GM23338 (cell line): ENCODE results near the gene ASRGL1. TPM values are rescaled to one million over a fixed set of nuclear protein-coding genes. Genes with fewer than 3 reads are reported as not detected.

ENCODE experiments used
- ATAC-seq: fragments of 200-7000 bp; cut with Tn5 transposase; 3 replicates; pipeline ENCODE4 v1.9.1; 2020
- DNase-seq: peaks from one replicate; pipeline ENCODE4 v3.0.0-alpha.2; 2015; ENCODE audit warnings: low spot score
- H2AFZ ChIP-seq: fragments of 200-600 bp; sonication (generic); 2 replicates; pipeline ENCODE4 v1.8.0; 2016; ENCODE audit warnings: antibody characterized with exemption, mild to moderate bottlenecking, moderate library complexity
- H3F3A ChIP-seq: fragments of 200-600 bp; sonication (generic); replicated peaks from 2 replicates; pipeline ENCODE4 v1.8.0; 2017; ENCODE audit warnings: antibody characterized with exemption, mixed run types, low read depth
- H3K27ac ChIP-seq: fragments of 200-600 bp; sonication (generic); 2 replicates; pipeline ENCODE4 v1.6.1; 2016; ENCODE audit warnings: low read depth
- H3K27me3 ChIP-seq: fragments of 200-600 bp; sonication (generic); 2 replicates; pipeline ENCODE4 v1.8.0; 2016; ENCODE audit warnings: mild to moderate bottlenecking, mixed run types, moderate library complexity; ENCODE audit not compliant: insufficient read depth
- H3K36me3 ChIP-seq: fragments of 200-600 bp; sonication (generic); 2 replicates; pipeline ENCODE4 v1.8.0; 2016; ENCODE audit warnings: mild to moderate bottlenecking; ENCODE audit not compliant: insufficient read depth
- H3K4me1 ChIP-seq: fragments of 200-600 bp; sonication (generic); 2 replicates; pipeline ENCODE4 v1.8.0; 2016; ENCODE audit warnings: mild to moderate bottlenecking, moderate library complexity; ENCODE audit not compliant: insufficient read depth
- H3K4me2 ChIP-seq: fragments of 200-600 bp; sonication (generic); 2 replicates; pipeline ENCODE4 v1.7.1; 2017; ENCODE audit warnings: mixed run types
- H3K4me3 ChIP-seq: fragments of 200-600 bp; sonication (generic); 2 replicates; pipeline ENCODE4 v1.6.1; 2016; ENCODE audit warnings: mixed run types
- H3K79me2 ChIP-seq: fragments of 200-600 bp; sonication (generic); replicated peaks from 2 replicates; pipeline ENCODE4 v1.8.0; 2017; ENCODE audit warnings: mild to moderate bottlenecking; ENCODE audit not compliant: insufficient read depth
- H3K9me2 ChIP-seq: fragments of 200-600 bp; sonication (generic); 2 replicates; pipeline ENCODE4 v1.8.0; 2017; ENCODE audit not compliant: insufficient read depth
- H4K20me1 ChIP-seq: fragments of 200-600 bp; sonication (generic); replicated peaks from 2 replicates; pipeline ENCODE4 v1.8.0; 2017; ENCODE audit warnings: mild to moderate bottlenecking; ENCODE audit not compliant: insufficient read depth
- H3K27ac Mint-ChIP-seq: 2 replicates; pipeline ENCODE4 v1.8.0; 2020; ENCODE audit warnings: inconsistent platforms, mild to moderate bottlenecking, moderate library complexity, mixed read lengths
- H3K27me3 Mint-ChIP-seq: 3 replicates; pipeline ENCODE4 v1.8.0; 2022; ENCODE audit warnings: low read depth, mild to moderate bottlenecking, moderate library complexity, mixed read lengths, inconsistent platforms; ENCODE audit not compliant: insufficient read depth, poor library complexity
- H3K36me3 Mint-ChIP-seq: 3 replicates; pipeline ENCODE4 v1.8.0; 2021; ENCODE audit warnings: low read depth, mild to moderate bottlenecking, inconsistent platforms, moderate library complexity, mixed read lengths
- H3K4me1 Mint-ChIP-seq: 3 replicates; pipeline ENCODE4 v1.8.0; 2020; ENCODE audit warnings: mild to moderate bottlenecking, inconsistent platforms, mixed read lengths
- H3K4me3 Mint-ChIP-seq: 3 replicates; pipeline ENCODE4 v1.8.0; 2021; ENCODE audit warnings: moderate library complexity, mild to moderate bottlenecking, inconsistent platforms, mixed read lengths
- H3K9me3 Mint-ChIP-seq: 3 replicates; pipeline ENCODE4 v1.8.0; 2020; ENCODE audit warnings: moderate library complexity, mild to moderate bottlenecking, inconsistent platforms, mixed read lengths
- CREB1 ChIP-seq: fragments of 250-450 bp; sonication (Bioruptor Pico); IDR thresholded peaks from 2 replicates; pipeline ENCODE4 v1.5.0; 2020; ENCODE audit warnings: low read depth, mild to moderate bottlenecking, moderate library complexity
- EZH2 ChIP-seq: fragments of 200-600 bp; sonication (generic); IDR thresholded peaks from one replicate; pipeline ENCODE4 v1.8.0; 2017; ENCODE audit warnings: antibody characterized with exemption, mild to moderate bottlenecking, low read depth; ENCODE audit not compliant: unreplicated experiment
- EZH2phosphoT487 ChIP-seq: fragments of 200-600 bp; sonication (generic); IDR thresholded peaks from one replicate; pipeline ENCODE4 v1.8.1; 2018; ENCODE audit warnings: antibody characterized with exemption; ENCODE audit not compliant: unreplicated experiment
- JUNB ChIP-seq: IDR thresholded peaks from one replicate; pipeline ENCODE4 v1.6.1; 2016; ENCODE audit warnings: antibody characterized with exemption; ENCODE audit not compliant: unreplicated experiment
- NANOG ChIP-seq: IDR thresholded peaks from 2 replicates; pipeline ENCODE4 v1.6.1; 2016; ENCODE audit warnings: antibody characterized with exemption, borderline replicate concordance
- POLR2AphosphoS5 ChIP-seq: IDR thresholded peaks from 2 replicates; pipeline ENCODE4 v1.6.1; 2016; ENCODE audit warnings: antibody characterized with exemption, low read depth
- REST ChIP-seq: IDR thresholded peaks from one replicate; pipeline ENCODE4 v1.6.1; 2018; ENCODE audit warnings: antibody characterized with exemption; ENCODE audit not compliant: unreplicated experiment
- STAT1 ChIP-seq: IDR thresholded peaks from one replicate; pipeline ENCODE4 v1.6.1; 2016; ENCODE audit warnings: antibody characterized with exemption; ENCODE audit not compliant: unreplicated experiment
- ZNF114 ChIP-seq: fragments of 250-450 bp; sonication (Bioruptor Pico); IDR thresholded peaks from 2 replicates; pipeline ENCODE4 v1.5.0; 2020; ENCODE audit warnings: mild to moderate bottlenecking, moderate library complexity
- ZNF331 ChIP-seq: fragments of 250-450 bp; sonication (Bioruptor Pico); IDR thresholded peaks from 2 replicates; pipeline ENCODE4 v1.5.0; 2020; ENCODE audit warnings: low read depth, mild to moderate bottlenecking, moderate library complexity
- polyA plus RNA-seq: library from polyadenylated mRNA; unstranded; fragments of >200 nt; fragmentation: Nextera tagmentation; extraction: Ambion mirVana; gene quantifications from 2 replicates; pipeline ENCODE4 v1.2.1, GENCODE V29; 2016
- total RNA-seq: library from RNA; depleted of rRNA; stranded (reverse); fragments of >200 nt; shearing (Covaris generic); gene quantifications from 2 replicates; pipeline ENCODE4 v1.2.3, GENCODE V29; 2014
- TF ChIP-seq, protein P1 (sequence below): IDR thresholded peaks from 2 replicates; pipeline ENCODE4 v1.6.1; 2016; ENCODE audit warnings: antibody characterized with exemption
- TF ChIP-seq, protein P2 (sequence below), 2 experiments: fragments of 200-600 bp in 1 of 2; sonication (generic) in 1 of 2; conservative IDR thresholded peaks; 2 replicates each; pipeline versions ENCODE4 v1.5.1 to v1.6.1; 2016 to 2017; ENCODE audit warnings: antibody characterized with exemption in 2 of 2, low read depth in 2 of 2, mild to moderate bottlenecking in 2 of 2, moderate library complexity in 1 of 2

Gene ASRGL1
- total and polyA plus RNA-seq, 2 experiments from 2014 or later = 32.9 to 50.3 TPM

- no peak for TF ChIP-seq REST
- TF ChIP-seq, protein P1, sequence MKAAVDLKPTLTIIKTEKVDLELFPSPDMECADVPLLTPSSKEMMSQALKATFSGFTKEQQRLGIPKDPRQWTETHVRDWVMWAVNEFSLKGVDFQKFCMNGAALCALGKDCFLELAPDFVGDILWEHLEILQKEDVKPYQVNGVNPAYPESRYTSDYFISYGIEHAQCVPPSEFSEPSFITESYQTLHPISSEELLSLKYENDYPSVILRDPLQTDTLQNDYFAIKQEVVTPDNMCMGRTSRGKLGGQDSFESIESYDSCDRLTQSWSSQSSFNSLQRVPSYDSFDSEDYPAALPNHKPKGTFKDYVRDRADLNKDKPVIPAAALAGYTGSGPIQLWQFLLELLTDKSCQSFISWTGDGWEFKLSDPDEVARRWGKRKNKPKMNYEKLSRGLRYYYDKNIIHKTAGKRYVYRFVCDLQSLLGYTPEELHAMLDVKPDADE = no peak
- no peak for TF ChIP-seq EZH2
- no peak for TF ChIP-seq CREB1 (CRISPR knock-in tag)
- no peak for TF ChIP-seq POLR2AphosphoS5
- TF ChIP-seq JUNB = no peak
- no peak for TF ChIP-seq STAT1
- TF ChIP-seq NANOG = no peak
- TF ChIP-seq ZNF114 (CRISPR knock-in tag) = no peak
- no peak for TF ChIP-seq ZNF331 (CRISPR knock-in tag)
Observed at GRCh38 chr11:62387381-62387780, 50.1 kb downstream of the ASRGL1 start (continued).

GRCh38 chr11:62388999-62389398, 51.8 kb downstream of the ASRGL1 start:
- Histone ChIP-seq H3K27ac (no peak overlapping the region), H3K4me3 (no peak overlapping the region), H3F3A (no peaks in the 10 kb centered on the region), H3K36me3 (no peaks in the 10 kb centered on the region), H3K27me3 (no peaks in the 10 kb centered on the region), H3K4me1 (no peaks in the 10 kb centered on the region), H2AFZ (no peak overlapping the region), H3K4me2 (no peak overlapping the region), H3K79me2 (no peaks in the 10 kb centered on the region), H3K9me2 (no peaks in the 10 kb centered on the region), H4K20me1 (no peaks in the 10 kb centered on the region; the same call in 1 of the 2 replicates)
- H3K27ac Mint-ChIP-seq = no peak overlapping the region
- peaks cover 1% of the 10 kb centered on the region for H3K27me3 Mint-ChIP-seq
- DNase-seq = no peak
- H3K4me1 Mint-ChIP-seq = no peaks in the 10 kb centered on the region
- no peak overlapping the region for H3K4me3 Mint-ChIP-seq
- no peaks in the 10 kb centered on the region for H3K36me3 Mint-ChIP-seq
- ATAC-seq = no peak
- no peaks in the 10 kb centered on the region for H3K9me3 Mint-ChIP-seq
- TF ChIP-seq STAT1 (no peak), EZH2phosphoT487 (no peak), NANOG (no peak), EZH2 (no peak), POLR2AphosphoS5 (no peak)
- TF ChIP-seq, protein P2, sequence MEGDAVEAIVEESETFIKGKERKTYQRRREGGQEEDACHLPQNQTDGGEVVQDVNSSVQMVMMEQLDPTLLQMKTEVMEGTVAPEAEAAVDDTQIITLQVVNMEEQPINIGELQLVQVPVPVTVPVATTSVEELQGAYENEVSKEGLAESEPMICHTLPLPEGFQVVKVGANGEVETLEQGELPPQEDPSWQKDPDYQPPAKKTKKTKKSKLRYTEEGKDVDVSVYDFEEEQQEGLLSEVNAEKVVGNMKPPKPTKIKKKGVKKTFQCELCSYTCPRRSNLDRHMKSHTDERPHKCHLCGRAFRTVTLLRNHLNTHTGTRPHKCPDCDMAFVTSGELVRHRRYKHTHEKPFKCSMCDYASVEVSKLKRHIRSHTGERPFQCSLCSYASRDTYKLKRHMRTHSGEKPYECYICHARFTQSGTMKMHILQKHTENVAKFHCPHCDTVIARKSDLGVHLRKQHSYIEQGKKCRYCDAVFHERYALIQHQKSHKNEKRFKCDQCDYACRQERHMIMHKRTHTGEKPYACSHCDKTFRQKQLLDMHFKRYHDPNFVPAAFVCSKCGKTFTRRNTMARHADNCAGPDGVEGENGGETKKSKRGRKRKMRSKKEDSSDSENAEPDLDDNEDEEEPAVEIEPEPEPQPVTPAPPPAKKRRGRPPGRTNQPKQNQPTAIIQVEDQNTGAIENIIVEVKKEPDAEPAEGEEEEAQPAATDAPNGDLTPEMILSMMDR (conservative IDR thresholded peaks at IDR 0.05; ENCODE audit: low read depth in 2 of 2) = no peak
- TF ChIP-seq, protein P1 = no peak
